DMS114 treated with DMSO at 0.1 percent for 48 hours (cell line): ENCODE data around the gene LRRC37B.
A peak's percentile ranks its signal among the peaks of the same experiment; 100 is the strongest.
"Not testable (repeated sequence)": the region's sequence is repeated elsewhere in the genome, so short reads cannot be mapped to it uniquely, and the experiment has no call there.

Source experiments
- DNase-seq: peaks from one replicate; lab custom pipeline; 2025; ENCODE audit not compliant: unreplicated experiment; lab: John Stamatoyannopoulos, UW

Gene LRRC37B

DNA sequence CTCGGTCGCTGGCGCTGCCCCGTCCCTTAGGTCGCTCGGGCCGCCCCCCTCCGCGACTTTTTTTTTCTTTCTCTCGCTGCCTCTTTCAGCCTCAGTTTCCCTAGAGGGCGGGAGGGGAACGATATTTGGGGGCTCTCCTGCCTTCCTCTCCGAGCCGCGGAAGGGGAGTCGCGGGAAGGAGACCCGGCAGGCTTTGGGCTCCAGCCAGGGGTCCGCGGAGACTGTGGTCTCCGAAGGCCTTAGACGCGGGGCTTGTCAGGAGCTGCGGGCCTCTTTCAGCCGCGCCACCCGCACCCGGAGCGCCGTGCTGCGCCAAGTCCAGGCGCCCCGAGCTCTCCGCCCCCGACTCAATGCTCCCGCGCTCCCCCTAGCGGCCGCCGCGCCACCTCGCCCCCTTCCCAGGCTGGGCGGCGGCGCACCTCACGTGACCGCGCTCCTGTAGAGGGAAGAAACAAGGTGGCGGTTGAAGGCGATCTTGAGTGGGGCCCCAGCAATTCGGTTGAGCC is at the start of gene LRRC37B:
TSS of gene LRRC37B (plus strand) at position 427 of the 506 bp plus-strand sequence. CDS start 14,010 bp downstream, outside the sequence.
- peak; percentile 66 for DNase-seq

DNA sequence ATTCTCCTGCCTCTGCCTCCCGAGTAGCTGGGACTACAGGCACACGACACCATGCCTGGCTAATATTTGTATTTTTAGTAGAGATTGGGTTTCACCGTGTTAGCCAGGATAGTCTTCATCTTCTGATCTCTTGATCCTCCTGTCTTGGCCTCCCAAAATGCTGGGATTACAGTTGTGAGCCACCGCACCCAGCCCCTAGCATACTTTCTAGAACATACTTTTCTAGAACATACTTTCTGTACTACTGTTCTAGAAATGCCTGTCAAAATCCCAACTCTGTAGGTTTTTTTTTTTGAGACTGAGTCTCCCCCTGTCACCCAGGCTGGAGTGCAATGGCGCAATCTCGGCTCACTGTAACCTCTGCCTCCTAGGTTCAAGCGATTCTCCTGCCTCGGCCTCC is 43.1 kb upstream of the LRRC37B start:
- not testable (repeated sequence) for DNase-seq

DNA sequence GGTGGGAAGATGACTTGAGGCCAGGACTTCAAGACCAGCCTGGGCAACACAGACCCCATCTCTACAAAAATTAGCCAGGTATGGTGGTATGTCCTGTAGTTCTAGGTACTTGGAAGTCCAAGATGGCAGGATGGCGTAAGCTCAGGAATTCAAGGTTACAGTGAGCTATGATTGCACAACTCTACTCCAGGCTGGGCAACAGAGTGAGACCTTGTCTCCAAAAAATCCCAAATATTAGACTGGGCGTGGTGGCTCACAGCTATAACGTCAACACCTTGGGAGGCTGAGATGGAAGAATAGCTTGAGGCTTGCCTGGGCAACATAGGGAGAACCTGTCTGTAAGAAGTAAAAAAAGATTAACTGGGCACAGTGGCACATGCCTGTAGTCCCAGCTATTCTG is 39.5 kb upstream of the LRRC37B start:
- DNase-seq: no peak

DNA sequence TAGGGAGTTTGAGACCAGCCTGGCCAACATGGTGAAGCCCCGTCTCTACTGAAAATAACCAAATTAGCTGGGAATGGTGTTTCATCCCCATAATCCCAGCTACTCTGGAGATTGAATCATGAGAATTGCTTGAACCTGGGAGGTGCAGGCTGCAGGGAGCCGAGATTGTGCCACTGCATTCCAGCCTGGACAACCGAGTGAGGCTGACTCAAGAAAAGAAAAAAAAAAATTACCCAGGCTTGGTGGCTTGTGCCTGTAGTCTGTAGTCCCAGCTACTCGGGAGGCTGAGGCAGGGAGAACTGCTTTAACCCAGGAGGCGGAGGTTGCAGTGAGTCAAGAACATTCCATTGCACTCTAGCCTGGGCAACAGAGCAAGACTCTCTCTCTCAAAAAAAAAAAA is 36.8 kb upstream of the LRRC37B start:
- DNase-seq: not testable (repeated sequence)

DNA sequence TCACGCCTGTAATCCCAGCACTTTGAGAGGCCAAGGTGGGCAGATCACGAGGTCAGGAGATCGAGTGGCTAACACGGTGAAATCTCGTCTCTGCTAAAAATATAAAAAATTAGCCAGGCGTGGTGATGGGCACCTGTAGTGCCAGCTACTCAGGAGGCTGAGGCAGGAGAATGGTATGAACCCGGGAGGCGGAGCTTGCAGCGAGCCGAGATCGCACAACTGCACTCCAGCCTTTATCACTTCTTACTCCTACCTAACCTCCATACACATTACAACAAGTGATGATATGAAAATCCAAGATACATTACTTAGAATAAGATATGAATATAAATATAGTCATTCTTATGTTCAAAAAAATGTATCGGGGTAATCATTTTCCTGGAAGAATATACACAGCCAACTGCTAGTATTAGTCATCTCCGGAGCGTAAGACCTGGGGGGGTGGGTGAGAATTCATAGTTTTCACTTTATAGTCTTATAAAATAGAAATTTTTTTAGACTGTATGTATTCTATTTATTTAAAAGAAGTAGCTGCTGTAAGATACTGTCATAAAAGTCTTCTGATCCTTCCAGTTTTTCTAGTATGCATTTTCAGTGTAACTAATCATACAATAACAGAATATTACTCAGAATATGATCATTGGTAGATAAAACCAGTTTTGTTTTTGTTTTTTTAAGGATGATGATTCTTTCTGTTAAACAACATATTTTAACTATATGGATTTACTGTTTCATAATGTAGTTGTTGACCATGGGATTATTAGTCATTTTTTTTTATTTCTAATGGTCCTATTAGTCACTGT is 32.7 kb upstream of the LRRC37B start:
- not testable (repeated sequence) for DNase-seq

DNA sequence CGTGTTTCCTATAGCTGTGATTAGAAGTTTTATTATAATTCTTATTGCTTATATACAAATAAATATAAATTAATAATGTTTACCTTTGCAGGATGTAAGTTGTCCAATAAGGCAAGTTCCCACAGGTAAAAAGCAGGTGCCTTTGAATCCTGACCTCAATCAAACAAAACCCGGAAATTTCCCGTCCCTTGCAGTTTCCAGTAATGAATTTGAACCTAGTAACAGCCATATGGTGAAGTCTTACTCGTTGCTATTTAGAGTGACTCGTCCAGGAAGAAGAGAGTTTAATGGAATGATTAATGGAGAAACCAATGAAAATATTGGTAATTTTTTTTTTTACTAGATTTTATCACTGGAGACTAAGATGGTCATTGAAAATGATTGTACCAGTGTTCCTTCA is 31.8 kb upstream of the LRRC37B start:
- DNase-seq: not testable (repeated sequence)

DNA sequence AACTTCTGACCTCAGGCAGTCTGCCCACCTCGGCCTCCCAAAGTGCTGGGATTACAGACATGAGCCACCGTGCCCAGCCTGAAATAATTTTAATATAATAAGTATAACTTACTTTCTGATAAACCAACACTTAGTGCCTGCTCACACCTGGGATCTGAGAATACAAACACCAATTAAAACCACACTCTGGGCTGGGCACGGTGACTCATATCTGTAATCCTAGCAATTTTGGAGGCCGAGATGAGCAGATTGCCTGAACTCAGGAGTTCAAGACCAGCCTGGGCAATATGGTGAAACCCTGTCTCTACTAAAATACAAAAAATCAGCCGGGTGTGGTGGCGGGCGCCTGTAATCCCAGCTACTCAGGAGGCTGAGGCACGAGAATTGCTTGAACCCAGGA is 15.4 kb upstream of the LRRC37B start:
- not testable (repeated sequence) for DNase-seq

DNA sequence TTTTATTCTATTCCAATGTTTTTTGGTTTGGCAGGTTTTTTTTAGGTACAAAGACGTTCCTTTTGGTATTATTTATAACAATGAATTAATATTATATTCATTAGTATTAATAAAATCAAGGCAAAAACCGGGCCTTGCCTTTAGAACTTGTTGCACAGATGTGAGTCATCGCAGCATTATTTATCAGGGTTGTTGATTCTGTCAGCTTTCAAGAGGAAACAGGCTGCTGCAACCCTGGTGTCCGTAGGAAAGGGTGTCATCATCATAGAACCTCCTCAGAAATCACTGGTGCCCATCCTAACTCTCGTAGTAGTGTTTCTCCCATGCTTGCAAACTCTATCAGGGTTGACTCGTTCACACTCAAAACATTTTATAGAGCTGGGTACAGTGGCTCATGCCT is 10.2 kb upstream of the LRRC37B start:
- no peak for DNase-seq

DNA sequence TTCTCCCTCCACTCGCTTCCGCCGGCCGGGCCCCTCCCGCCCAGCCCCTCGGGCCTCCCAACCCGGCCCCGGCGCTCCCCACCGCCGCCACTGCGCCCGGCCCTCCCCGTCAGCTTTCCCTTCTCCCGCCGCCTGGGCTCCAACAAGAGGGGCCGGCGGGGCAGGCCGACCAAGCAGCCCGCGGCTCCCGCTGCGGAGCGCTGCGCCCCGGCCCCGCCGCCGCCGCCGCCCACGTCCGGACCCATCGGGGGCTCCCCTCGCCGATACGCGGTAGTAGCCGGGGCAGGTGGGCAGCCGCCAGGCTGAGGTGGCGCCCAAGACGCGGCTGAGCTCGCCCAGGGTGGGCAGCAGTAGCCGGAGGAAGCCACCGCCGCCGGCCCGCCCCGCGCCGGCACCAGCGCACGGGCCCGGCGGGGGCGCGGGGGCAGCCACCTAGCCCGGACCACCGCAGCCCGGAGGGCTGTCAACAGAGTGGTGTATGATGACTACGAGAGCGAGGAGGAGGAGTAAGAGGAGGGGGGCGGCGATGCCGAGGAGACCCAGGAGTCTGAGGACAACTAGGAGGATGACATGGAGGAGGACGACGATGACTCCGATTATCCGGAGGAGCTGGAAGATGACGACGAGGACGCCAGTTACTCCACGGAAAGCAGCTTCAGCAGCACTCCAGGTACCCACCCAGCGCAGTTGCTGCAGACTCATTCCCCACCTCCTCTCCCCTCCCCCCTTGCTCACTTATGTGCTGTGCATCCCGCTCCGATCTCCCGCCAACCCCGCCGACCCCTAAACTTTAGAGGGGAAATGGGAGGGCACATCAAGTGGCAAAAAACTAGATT is 498 bp downstream of the LRRC37B start:
- DNase-seq: peak; percentile 11

DNA sequence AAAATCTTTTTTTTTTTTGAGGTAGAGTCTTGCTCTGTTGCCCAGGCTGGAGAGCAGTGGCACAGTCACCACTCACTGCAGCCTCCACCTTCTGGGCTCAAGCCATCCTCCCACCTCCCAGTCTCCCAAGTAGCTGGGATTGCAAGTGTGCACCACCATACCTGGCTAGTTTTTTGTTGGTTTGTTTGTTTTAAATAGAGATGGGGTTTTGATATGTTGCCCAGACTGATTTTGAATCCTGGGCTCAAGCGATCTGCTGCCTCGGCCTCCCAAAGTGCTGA is 2.0 kb downstream of the LRRC37B start:
- no peak for DNase-seq

DNA sequence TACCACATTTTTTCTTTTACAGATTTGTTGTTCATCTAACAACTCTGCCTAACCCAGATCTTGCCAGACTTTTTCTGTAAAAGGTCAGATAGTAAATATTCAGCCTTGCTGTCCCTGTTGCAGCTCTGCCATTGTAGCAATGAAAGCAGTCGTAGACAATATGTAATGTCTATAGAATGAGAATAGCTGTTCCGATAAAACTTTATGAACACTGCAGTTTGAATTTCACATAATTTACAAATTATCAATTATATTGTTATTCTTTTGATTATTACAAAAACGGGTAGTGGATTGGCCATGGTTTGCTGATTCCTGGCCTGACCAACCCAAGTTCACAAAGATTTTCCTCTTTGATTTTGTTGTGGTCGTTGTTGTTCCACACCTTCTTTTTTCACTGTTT is 2.9 kb downstream of the LRRC37B start:
- DNase-seq: no peak

DNA sequence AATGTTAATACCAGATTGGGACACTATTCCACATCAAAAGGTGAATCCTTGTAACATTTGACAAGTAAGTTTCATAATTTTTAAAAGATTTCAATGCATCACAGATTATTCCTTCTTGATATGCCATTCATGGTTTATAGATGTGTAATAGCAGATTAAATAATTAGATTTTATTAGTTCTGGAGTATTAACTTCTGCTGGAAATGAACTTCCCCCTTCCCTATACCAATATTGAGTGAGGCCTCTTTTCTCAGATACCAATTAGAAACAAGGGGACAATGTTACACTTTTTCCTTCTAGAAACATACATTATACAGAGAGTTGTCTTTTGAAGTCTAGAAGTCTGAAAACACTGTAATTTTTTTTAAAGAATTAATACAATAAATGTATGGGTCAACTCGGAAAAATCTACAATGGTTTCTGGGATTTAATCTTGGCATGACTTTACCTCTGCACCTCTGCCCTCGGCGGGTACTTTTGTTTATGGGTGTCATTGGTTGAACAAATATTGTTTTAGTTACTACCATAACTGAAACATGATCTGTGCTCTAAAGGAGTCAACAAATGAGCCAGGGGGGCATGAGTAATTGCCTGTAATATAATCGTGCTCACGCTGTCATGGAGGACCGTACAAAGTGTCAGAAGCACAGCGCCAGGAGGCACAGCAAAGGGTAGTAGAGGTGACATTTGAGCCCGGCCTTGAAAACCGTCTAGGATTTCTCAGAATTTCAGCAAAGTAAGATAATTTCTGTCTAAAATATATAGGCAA is 8.2 kb downstream of the LRRC37B start:
- DNase-seq: no peak

DNA sequence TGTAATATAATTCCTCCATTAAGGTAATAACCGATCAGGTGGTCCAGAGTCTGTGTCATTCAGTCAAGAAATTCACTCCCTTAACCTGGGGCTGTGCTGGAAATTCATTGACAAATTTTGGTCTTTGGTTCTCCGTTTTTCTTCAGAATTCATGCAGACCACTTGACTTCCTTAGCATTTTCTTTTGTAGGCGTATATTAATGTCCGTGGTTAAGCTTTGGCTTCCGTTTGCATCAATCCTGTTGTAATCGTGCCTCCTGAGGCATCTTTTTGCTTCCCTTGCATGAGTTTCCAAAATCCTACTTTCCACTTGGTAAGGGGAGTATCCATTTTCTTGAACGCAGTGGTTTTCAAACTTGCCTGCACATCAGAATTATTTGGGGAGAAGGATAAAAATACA is 9.0 kb downstream of the LRRC37B start:
- DNase-seq: no peak

DNA sequence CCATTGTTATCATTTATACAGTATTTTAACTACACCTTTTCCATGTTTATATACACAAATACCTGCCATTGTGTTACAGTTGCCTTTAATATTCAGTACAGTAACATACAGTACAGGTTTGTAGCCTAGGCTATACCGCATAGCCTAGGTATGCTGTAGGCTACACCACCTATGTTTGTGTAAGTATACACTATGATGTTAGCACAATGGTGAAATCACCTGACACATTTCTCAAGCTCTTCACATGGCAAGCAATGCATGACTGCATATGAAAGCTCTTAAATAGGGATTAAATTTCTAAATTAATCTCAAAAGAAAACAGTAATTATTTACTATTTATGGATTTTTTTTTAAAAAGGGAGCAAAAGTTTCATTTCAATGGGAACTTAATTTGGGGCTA is 12.0 kb downstream of the LRRC37B start:
- DNase-seq: no peak

DNA sequence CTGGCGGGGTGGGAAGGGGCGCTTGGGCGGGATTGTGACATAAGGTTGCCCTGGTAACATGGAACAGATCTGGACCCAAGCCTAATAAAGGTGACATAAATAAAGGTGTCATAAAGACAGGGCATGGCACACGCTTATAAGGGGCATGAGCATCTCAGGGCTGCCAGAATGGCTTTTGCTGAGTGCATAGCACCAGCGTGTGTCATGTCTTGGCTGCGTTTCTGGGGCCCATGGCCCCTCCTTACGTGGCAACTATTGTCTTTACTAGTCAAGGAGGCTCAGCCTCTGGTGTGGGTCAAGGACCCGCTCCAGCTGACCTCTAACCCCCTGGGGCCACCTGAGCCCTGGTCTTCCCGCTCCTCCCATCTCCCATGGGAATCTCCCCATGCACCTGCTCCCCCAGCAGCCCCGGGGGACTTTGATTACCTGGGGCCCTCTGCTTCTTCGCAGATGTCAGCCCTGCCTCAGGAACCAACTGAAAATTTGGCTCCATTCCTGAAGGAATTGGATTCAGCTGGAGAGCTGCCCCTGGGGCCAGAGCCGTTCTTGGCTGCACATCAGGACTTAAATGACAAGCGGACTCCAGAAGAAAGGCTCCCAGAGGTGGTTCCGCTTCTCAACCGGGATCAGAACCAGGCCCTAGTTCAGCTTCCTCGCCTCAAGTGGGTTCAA is 13.9 kb downstream of the LRRC37B start:
- DNase-seq: no peak

DNA sequence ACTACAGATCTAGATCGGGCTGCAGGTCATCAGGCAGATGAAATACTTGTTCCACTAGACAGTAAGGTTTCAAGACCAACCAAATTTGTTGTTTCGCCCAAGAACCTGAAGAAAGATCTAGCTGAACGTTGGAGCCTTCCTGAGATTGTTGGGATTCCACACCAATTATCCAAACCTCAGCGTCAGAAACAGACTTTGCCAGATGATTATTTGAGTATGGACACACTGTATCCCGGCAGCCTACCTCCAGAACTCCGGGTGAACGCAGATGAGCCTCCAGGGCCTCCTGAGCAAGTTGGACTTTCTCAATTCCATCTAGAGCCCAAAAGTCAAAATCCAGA is 14.4 kb downstream of the LRRC37B start:
- no peak for DNase-seq

DNA sequence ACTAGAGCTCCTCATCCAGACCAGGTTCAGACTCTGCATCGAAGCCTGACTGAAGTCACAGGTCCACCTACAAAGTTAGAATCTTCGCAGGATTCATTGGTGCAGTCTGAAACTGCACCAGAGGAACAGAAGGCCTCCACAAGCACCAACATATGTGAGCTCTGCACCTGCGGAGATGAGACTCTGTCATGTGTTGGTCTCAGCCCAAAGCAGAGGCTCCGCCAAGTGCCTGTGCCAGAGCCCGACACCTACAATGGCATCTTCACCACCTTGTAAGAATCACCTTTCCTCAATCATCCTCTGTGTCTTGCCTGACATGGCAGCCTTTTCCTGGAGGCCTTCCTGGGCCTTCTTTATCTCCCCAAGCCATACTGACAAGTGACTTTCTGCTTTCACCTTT is 15.4 kb downstream of the LRRC37B start:
- not testable (repeated sequence) for DNase-seq

DNA sequence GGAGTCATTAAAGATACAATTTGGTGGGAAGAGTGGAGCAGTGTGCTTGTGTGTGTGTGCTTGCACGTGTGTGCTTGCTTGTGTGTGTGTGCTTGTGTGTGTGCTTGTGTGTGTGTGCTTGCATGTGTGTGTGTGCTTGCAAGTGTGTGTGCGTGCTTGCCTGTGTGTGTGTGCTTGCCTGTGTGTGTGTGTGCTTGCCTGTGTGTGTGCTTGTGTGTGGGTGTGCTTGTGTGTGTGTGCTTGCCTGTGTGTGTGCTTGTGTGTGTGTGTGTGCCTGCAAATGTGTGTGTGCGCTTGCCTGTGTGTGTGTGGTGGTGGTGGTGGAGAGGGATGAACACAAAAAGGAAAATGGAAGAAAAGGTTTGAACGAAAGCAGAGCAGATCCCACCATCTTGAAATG is 20.1 kb downstream of the LRRC37B start:
- not testable (repeated sequence) for DNase-seq

DNA sequence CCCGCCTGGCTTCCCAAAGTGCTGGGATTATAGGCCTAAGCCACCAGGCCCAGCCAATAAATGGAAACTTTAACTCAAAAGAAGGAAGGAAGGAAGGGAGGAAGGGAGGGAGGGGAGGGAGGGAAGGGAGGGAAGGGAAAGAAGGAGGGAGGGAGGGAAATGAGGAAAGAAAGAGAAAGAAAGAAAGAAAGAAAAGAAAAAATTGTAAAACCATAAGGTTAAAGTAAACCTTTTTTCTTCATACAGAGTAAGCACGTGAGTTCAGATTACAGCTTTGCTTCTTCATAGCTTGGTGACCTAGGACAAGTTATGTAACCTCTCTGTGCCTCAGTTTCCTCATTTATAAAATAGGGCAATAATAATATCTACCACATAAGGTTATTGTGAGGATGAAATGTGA is 26.0 kb downstream of the LRRC37B start:
- DNase-seq: no peak

DNA sequence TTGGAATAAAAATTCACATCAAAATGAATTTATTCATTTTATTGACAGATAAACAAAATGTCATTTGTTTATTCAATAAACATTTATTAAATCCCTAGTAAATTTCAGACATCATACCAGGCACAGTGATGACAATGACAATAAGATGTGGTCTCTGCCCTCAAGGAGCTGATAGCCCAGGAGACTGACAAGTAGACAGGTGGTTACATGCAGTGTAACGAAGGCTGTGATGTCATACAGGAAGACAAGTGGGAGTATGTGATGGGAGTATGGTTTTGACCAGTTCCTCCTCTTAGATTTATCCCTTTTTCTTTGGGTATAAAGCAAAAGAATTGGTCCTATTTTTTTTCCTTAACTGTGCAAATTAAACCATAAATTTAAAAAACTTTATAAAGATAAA is 26.6 kb downstream of the LRRC37B start:
- DNase-seq: not testable (repeated sequence)

DNA sequence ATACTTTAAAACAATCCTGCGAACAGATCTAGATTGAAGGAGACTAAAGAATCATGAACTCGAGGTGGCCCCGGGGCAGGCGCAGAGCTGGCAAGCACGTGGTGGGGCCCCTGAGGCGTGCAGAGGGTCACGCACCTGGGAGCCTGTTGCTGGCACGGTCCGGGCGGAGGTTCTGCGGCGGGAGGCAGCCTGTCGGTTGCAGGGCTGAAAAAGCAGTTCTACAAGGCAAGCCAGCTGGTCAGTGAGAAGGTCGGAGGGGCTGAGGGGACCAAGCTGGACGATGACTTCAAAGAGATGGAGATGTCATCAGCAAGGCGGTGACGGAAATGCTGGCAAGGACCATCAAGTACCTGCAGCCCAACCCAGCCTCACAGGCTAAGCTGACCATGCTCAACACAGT is 33.1 kb downstream of the LRRC37B start:
- not testable (repeated sequence) for DNase-seq
